ENCODE results near the gene DPF3.

DPF3 gene

DNA sequence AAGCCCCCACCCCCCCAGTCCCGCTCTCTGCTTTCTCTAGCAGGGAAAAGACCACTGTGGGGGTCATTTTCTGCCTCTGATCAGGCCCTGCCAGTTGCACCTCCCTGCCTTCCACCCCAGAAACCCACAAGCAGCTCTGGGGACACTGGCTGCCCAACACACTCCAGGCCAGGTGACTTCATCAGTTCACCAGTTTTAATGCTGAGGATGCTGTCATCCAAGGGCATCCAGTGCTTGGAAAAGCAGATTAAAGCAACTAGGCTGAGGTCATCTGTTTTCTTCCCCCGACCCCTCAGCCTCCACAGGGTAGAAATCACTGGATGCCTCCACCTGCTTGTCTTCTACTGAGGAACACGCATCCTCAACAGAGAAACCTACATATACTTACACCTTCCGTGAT is 282.4 kb downstream of the DPF3 start:
- TF ChIP-seq, protein P1, sequence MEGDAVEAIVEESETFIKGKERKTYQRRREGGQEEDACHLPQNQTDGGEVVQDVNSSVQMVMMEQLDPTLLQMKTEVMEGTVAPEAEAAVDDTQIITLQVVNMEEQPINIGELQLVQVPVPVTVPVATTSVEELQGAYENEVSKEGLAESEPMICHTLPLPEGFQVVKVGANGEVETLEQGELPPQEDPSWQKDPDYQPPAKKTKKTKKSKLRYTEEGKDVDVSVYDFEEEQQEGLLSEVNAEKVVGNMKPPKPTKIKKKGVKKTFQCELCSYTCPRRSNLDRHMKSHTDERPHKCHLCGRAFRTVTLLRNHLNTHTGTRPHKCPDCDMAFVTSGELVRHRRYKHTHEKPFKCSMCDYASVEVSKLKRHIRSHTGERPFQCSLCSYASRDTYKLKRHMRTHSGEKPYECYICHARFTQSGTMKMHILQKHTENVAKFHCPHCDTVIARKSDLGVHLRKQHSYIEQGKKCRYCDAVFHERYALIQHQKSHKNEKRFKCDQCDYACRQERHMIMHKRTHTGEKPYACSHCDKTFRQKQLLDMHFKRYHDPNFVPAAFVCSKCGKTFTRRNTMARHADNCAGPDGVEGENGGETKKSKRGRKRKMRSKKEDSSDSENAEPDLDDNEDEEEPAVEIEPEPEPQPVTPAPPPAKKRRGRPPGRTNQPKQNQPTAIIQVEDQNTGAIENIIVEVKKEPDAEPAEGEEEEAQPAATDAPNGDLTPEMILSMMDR (IDR thresholded peaks at IDR 0.05; ENCODE audit: borderline replicate concordance, insufficient read depth, low read depth, low read length), result no peak
- H3K4me3 ChIP-seq (ENCODE audit: low read depth, low read length), result no peak overlapping the region

DNA sequence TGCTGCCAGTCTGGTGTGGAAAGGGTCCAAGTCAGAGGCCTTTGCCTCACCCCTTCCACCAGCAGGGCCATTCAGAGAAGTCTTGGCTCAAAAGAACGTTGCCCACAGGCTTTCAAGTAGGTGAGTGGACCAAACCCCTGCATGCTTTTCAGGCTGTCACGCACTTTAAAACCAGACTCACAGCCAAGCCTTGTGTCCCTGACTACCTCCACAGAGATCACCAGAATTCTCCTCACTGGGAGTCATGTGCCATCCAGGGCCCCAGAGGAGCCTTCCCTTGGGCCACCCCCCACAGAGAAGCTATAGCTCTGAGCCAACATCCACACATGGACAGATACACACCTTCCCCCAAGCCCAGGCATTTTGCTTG is 283.1 kb downstream of the DPF3 start:
- TF ChIP-seq, protein P1 (IDR thresholded peaks at IDR 0.05; ENCODE audit: borderline replicate concordance, insufficient read depth, low read depth, low read length), result no peak

GRCh38 chr14:72610096-72610830 is 283.6 kb downstream of the DPF3 start:
- TF ChIP-seq, protein P1 (IDR thresholded peaks at IDR 0.05; ENCODE audit: borderline replicate concordance, insufficient read depth, low read depth, low read length), result no peak
- no peak overlapping the region for H3K4me3 ChIP-seq (ENCODE audit: low read depth, low read length)

More for the DNA sequence above, 283.1 kb downstream of the DPF3 start:
- H3K4me3 ChIP-seq (ENCODE audit: low read depth, low read length), result no peak overlapping the region

DNA sequence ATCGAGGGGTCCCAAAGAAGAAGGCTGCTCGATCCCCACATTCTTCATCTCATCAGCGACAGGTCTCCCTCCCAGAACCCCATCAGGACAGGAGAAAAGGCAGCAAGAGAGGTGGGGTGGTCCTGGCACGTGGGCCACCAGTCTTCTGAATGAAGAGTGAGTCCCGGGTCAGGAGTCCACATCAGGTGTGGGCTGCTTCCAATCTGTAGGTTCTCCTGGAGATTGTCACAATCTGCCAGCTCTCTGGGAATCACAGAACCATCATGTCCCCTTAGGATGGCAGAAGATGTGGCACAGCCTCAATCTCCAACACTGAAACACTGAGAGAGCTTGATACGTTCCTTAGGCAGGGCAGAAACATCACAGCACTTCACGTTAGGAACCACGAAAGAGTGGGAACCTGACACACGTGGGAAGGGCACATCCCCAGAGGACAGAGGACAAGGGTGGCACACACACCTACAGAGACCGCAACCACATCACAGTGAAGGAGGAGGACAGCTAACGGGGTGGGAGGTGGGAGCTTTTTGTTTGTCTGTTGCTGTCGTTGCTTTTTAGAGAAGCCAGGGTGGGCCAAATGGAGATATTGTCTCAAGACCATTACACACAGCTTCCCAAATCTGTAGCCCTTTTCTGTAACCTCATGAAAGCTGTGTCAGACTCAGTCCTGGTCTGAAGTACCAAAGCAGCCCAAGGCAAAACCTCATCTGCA is 284.5 kb downstream of the DPF3 start:
- TF ChIP-seq, protein P1 (IDR thresholded peaks at IDR 0.05; ENCODE audit: borderline replicate concordance, insufficient read depth, low read depth, low read length), result no peak
- H3K4me3 ChIP-seq (ENCODE audit: low read depth, low read length), result no peak overlapping the region

DNA sequence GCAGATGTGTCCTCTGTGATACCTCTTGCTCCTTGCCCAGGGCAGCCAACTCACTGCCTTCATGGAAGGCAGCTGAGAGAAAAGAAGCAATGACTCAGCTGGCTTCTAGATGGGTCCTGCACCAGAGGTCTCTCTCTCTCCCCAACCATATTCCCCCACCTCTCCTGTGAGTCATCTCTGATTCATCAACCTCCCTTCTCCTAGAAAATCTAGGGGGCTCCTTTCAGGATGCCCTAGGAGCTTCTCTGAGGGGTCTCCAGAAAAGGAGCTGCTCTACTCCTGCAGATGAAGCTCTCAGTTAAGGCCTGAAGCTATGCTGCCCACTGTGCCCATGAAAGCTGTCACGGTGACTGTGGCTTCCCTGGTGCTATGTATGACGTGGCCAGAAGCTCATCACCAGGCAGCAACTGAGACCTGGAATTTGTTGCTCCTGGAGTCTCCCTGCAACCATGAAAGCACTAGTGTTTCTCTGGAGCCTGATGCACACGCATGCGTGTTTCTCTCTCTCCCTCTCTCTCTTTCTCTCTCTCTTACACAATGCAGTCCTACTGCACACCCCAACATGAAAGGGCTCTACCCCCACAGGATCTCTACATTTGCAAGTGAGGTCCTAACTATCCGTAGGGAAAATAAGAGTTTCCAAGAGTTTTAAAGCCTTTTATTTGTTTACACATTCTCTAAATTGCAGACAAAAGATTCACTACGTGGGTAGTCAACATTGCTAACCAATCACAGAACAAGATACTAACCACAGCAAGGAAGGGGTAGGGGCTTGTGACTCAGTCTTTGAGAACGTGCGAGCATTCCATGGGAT is 285.3 kb downstream of the DPF3 start:
- no peak overlapping the region for H3K4me3 ChIP-seq (ENCODE audit: low read depth, low read length)
- TF ChIP-seq, protein P1 (IDR thresholded peaks at IDR 0.05; ENCODE audit: borderline replicate concordance, insufficient read depth, low read depth, low read length), result no peak

GRCh38 chr14:72607386-72608130 is 286.3 kb downstream of the DPF3 start:
- TF ChIP-seq, protein P1 (IDR thresholded peaks at IDR 0.05; ENCODE audit: borderline replicate concordance, insufficient read depth, low read depth, low read length), result no peak
- no peak overlapping the region for H3K4me3 ChIP-seq (ENCODE audit: low read depth, low read length)
